GM13976 (cell line): ENCODE results near the gene SPCS1.
A peak's percentile ranks its signal among the peaks of the same experiment; 100 is the strongest.
"Not testable (repeated sequence)": the region's sequence is repeated elsewhere in the genome, so short reads cannot be mapped to it uniquely, and the experiment has no call there.

Source experiments
- DNase-seq: peaks from one replicate; pipeline ENCODE4 v3.0.0; 2012; ENCODE audit warnings: low spot score
- CTCF ChIP-seq: IDR thresholded peaks from 2 replicates; pipeline ENCODE4 v1.5.1; 2012; ENCODE audit warnings: borderline replicate concordance, mild to moderate bottlenecking; ENCODE audit not compliant: insufficient read depth; ENCODE audit errors: extremely low read depth, missing control alignments, control extremely low read depth
- in situ Hi-C: fragments of 300-500 bp; cut with MboI; formaldehyde crosslinking; loops from one replicate; pipeline ENCODE4 v1.12.0; 2022; ENCODE audit warnings: low sequenced_read_pairs, mixed read lengths, inconsistent platforms; ENCODE audit not compliant: unreplicated experiment

SPCS1 gene

GRCh38 chr3:52705688-52706686, at the start of gene SPCS1, which contains the start of gene GLT8D1:
Gene SPCS1 (plus strand): TSS chr3:52706106. CDS start chr3:52706247, 141 bp downstream.
Gene GLT8D1 (minus strand): TSS chr3:52705791. CDS start chr3:52700460, 5,331 bp downstream.
- DNase-seq = peak; percentile 93
- TF ChIP-seq CTCF = no peak
- in situ Hi-C loops = no loop called here

GRCh38 chr3:52660046-52660445, 45.9 kb upstream of the SPCS1 start:
- DNase-seq = no peak
- in situ Hi-C loops = no loop called here
- TF ChIP-seq CTCF = no peak

- in situ Hi-C loops = no loop called here
- DNase-seq = no peak
- TF ChIP-seq CTCF = no peak
Observed at GRCh38 chr3:52663098-52663497, 42.8 kb upstream of the SPCS1 start.

- peak; percentile 30 for DNase-seq
- no peak for TF ChIP-seq CTCF
- in situ Hi-C loops = no loop called here
Observed at GRCh38 chr3:52670621-52671521, 35.0 kb upstream of the SPCS1 start.

- no peak for DNase-seq
- in situ Hi-C loops = no loop called here
- no peak for TF ChIP-seq CTCF
Observed at GRCh38 chr3:52671676-52672075, 34.2 kb upstream of the SPCS1 start.

- in situ Hi-C loops, DNase-seq: not testable (repeated sequence)
Observed at GRCh38 chr3:52676201-52676600, 29.7 kb upstream of the SPCS1 start.
